Mesendoderm (in vitro differentiated cells): ENCODE results near the gene USPL1.

Experiments
- DNase-seq: peaks from one replicate; pipeline ENCODE4 v3.0.0; 2013
- H2AK5ac ChIP-seq: 2 replicates; pipeline ENCODE4 v1.6.1; 2013; ENCODE audit warnings: low read length, inconsistent platforms
- H2BK120ac ChIP-seq: 2 replicates; pipeline ENCODE4 v1.6.1; 2013; ENCODE audit warnings: low read depth, mild to moderate bottlenecking, low read length, moderate library complexity, mixed read lengths
- H2BK15ac ChIP-seq: replicated peaks from 2 replicates; pipeline ENCODE4 v1.6.1; 2013; ENCODE audit warnings: low read depth, mild to moderate bottlenecking, moderate library complexity
- H2BK5ac ChIP-seq: 2 replicates; pipeline ENCODE4 v1.6.1; 2013; ENCODE audit warnings: low read length, inconsistent platforms
- H3K18ac ChIP-seq: 2 replicates; pipeline ENCODE4 v1.6.1; 2013; ENCODE audit warnings: mild to moderate bottlenecking, low read length, mixed read lengths
- H3K23ac ChIP-seq: one replicate; pipeline ENCODE4 v1.6.1; 2013; ENCODE audit warnings: low read length
- H3K27ac ChIP-seq: 2 replicates; pipeline ENCODE4 v1.5.1; 2013; ENCODE audit warnings: low read depth, mild to moderate bottlenecking, inconsistent platforms, low read length, moderate library complexity
- H3K27me3 ChIP-seq: 2 replicates; pipeline ENCODE4 v1.6.1; 2013; ENCODE audit warnings: low read length, control low read depth, mild to moderate bottlenecking, inconsistent platforms; ENCODE audit not compliant: insufficient read depth, poor library complexity
- H3K36me3 ChIP-seq: 2 replicates; pipeline ENCODE4 v1.6.1; 2013; ENCODE audit warnings: low read length, inconsistent platforms; ENCODE audit not compliant: control insufficient read depth, insufficient read depth
- H3K4ac ChIP-seq: one replicate; pipeline ENCODE4 v1.6.1; 2013; ENCODE audit warnings: low read depth, mild to moderate bottlenecking, low read length, moderate library complexity
- H3K4me1 ChIP-seq: 2 replicates; pipeline ENCODE4 v1.6.1; 2013; ENCODE audit warnings: low read depth, low read length, inconsistent platforms; ENCODE audit not compliant: control insufficient read depth
- H3K4me2 ChIP-seq: 2 replicates; pipeline ENCODE4 v1.6.1; 2013; ENCODE audit warnings: low read length
- H3K4me3 ChIP-seq: 2 replicates; pipeline ENCODE4 v1.5.1; 2013; ENCODE audit warnings: mild to moderate bottlenecking, low read length
- H3K56ac ChIP-seq: one replicate; pipeline ENCODE4 v1.6.1; 2013; ENCODE audit warnings: low read length
- H3K79me1 ChIP-seq: 2 replicates; pipeline ENCODE4 v1.6.1; 2013; ENCODE audit warnings: low read length, inconsistent platforms
- H3K79me2 ChIP-seq: 2 replicates; pipeline ENCODE4 v1.6.1; 2013; ENCODE audit warnings: mild to moderate bottlenecking, low read length; ENCODE audit not compliant: control insufficient read depth, insufficient read depth
- H3K9ac ChIP-seq: 2 replicates; pipeline ENCODE4 v1.6.1; 2013; ENCODE audit warnings: low read length, inconsistent platforms
- H4K5ac ChIP-seq: one replicate; pipeline ENCODE4 v1.6.1; 2013; ENCODE audit warnings: low read length
- H4K8ac ChIP-seq: one replicate; pipeline ENCODE4 v1.6.1; 2013; ENCODE audit warnings: low read depth, mild to moderate bottlenecking, control low read depth, low read length, moderate library complexity
- WGBS: extraction: QIAGEN DNeasy Blood & Tissue Kit; methylation state at CpG from one replicate; pipeline ENCODE4 v1.1.7; 2013; ENCODE audit warnings: low lambda C conversion rate, missing lambda C conversion rate; ENCODE audit not compliant: insufficient coverage; ENCODE audit errors: extremely low coverage; 5-methylcytosine and 5-hydroxymethylcytosine counted together

The USPL1 gene

GRCh38 chr13:30692113-30692512 is 74.4 kb downstream of the USPL1 start:
- H3K27me3 ChIP-seq = no peaks in the 10 kb centered on the region
- H2BK15ac ChIP-seq = no peak overlapping the region
- no peak overlapping the region for H3K4me2 ChIP-seq
- no peak overlapping the region for H3K23ac ChIP-seq
- H3K79me2 ChIP-seq = no peaks in the 10 kb centered on the region
- no peak overlapping the region for H3K56ac ChIP-seq
- H3K9ac ChIP-seq = no peak overlapping the region
- no peak overlapping the region for H2BK5ac ChIP-seq
- no peak overlapping the region for H2BK120ac ChIP-seq
- H3K79me1 ChIP-seq = no peaks in the 10 kb centered on the region
- no peaks in the 10 kb centered on the region for H3K36me3 ChIP-seq
- no peak overlapping the region for H3K4me3 ChIP-seq
- no peaks in the 10 kb centered on the region for H3K4me1 ChIP-seq
- H2AK5ac ChIP-seq = no peak overlapping the region
- H4K5ac ChIP-seq = no peak overlapping the region
- no peak overlapping the region for H3K4ac ChIP-seq
- WGBS = no CpG with 5 or more reads among the region's 1 CpG
- no peak overlapping the region for H3K18ac ChIP-seq
- H3K27ac ChIP-seq = no peak overlapping the region
- no peak overlapping the region for H4K8ac ChIP-seq
- DNase-seq = no peak

- H3K9ac ChIP-seq = no peak overlapping the region
- no peak overlapping the region for H2AK5ac ChIP-seq
- no peak overlapping the region for H4K8ac ChIP-seq
- no peaks in the 10 kb centered on the region for H3K27me3 ChIP-seq
- H3K79me1 ChIP-seq = no peaks in the 10 kb centered on the region
- no peak overlapping the region for H3K4ac ChIP-seq
- H3K79me2 ChIP-seq = no peaks in the 10 kb centered on the region
- H3K27ac ChIP-seq = no peak overlapping the region
- H2BK15ac ChIP-seq = no peak overlapping the region
- H2BK5ac ChIP-seq = no peak overlapping the region
- H2BK120ac ChIP-seq = peak overlapping the region; percentile 13
- no peaks in the 10 kb centered on the region for H3K4me1 ChIP-seq
- H3K36me3 ChIP-seq = no peaks in the 10 kb centered on the region
- H3K23ac ChIP-seq = no peak overlapping the region
- no peak overlapping the region for H3K4me2 ChIP-seq
- no peak overlapping the region for H3K56ac ChIP-seq
- H4K5ac ChIP-seq = no peak overlapping the region
- no CpG with 5 or more reads among the region's 11 CpGs for WGBS
- no peak overlapping the region for H3K18ac ChIP-seq
- DNase-seq = peak; percentile 44
- no peak overlapping the region for H3K4me3 ChIP-seq
These were observed 78.8 kb downstream of the USPL1 start for GRCh38 chr13:30696278-30697176.

GRCh38 chr13:30697177-30697953 is 79.6 kb downstream of the USPL1 start:
- no peaks in the 10 kb centered on the region for H3K4me1 ChIP-seq
- no peaks in the 10 kb centered on the region for H3K27me3 ChIP-seq
- no peak for DNase-seq
- no peak overlapping the region for H2BK5ac ChIP-seq
- H3K79me2 ChIP-seq = no peaks in the 10 kb centered on the region
- H2AK5ac ChIP-seq = no peak overlapping the region
- no peak overlapping the region for H3K27ac ChIP-seq
- no peak overlapping the region for H3K23ac ChIP-seq
- H3K56ac ChIP-seq = no peak overlapping the region
- no peak overlapping the region for H2BK120ac ChIP-seq
- H4K5ac ChIP-seq = no peak overlapping the region
- H3K4ac ChIP-seq = no peak overlapping the region
- H3K4me2 ChIP-seq = no peak overlapping the region
- H2BK15ac ChIP-seq = no peak overlapping the region
- no peak overlapping the region for H3K18ac ChIP-seq
- no peaks in the 10 kb centered on the region for H3K36me3 ChIP-seq
- no CpG with 5 or more reads among the region's 8 CpGs for WGBS
- no peaks in the 10 kb centered on the region for H3K79me1 ChIP-seq
- no peak overlapping the region for H3K9ac ChIP-seq
- H4K8ac ChIP-seq = no peak overlapping the region
- no peak overlapping the region for H3K4me3 ChIP-seq

- no CpG with 5 or more reads among the region's 7 CpGs for WGBS
- H3K79me1 ChIP-seq = no peaks in the 10 kb centered on the region
- DNase-seq = no peak
These were observed 80.3 kb downstream of the USPL1 start for GRCh38 chr13:30697996-30698401.

GRCh38 chr13:30698488-30699005 is 80.8 kb downstream of the USPL1 start:
- no peaks in the 10 kb centered on the region for H3K4me1 ChIP-seq
- no peak for DNase-seq

More at GRCh38 chr13:30697996-30698401, 80.3 kb downstream of the USPL1 start:
- Histone ChIP-seq H3K27me3 (no peaks in the 10 kb centered on the region), H3K18ac (no peak overlapping the region), H3K4me2 (no peak overlapping the region), H3K4me1 (no peaks in the 10 kb centered on the region), H3K27ac (no peak overlapping the region), H2BK5ac (no peak overlapping the region), H3K79me2 (no peaks in the 10 kb centered on the region), H4K8ac (no peak overlapping the region), H3K56ac (no peak overlapping the region), H3K4me3 (no peak overlapping the region), H2AK5ac (no peak overlapping the region), H3K23ac (no peak overlapping the region), H2BK15ac (no peak overlapping the region), H4K5ac (no peak overlapping the region), H2BK120ac (no peak overlapping the region), H3K9ac (no peak overlapping the region), H3K4ac (no peak overlapping the region), H3K36me3 (no peaks in the 10 kb centered on the region)

More at GRCh38 chr13:30698488-30699005, 80.8 kb downstream of the USPL1 start:
- no peaks in the 10 kb centered on the region for H3K79me2 ChIP-seq
- H3K23ac ChIP-seq = no peak overlapping the region
- no CpG with 5 or more reads among the region's 15 CpGs for WGBS
- H3K18ac ChIP-seq = no peak overlapping the region
- H3K27ac ChIP-seq = no peak overlapping the region
- no peak overlapping the region for H4K8ac ChIP-seq
- no peak overlapping the region for H4K5ac ChIP-seq
- no peak overlapping the region for H3K9ac ChIP-seq
- H2AK5ac ChIP-seq = no peak overlapping the region
- no peak overlapping the region for H3K4me3 ChIP-seq
- H3K36me3 ChIP-seq = no peaks in the 10 kb centered on the region
- no peak overlapping the region for H3K4me2 ChIP-seq
- no peak overlapping the region for H3K4ac ChIP-seq
- H3K27me3 ChIP-seq = no peaks in the 10 kb centered on the region
- no peak overlapping the region for H3K56ac ChIP-seq
- no peaks in the 10 kb centered on the region for H3K79me1 ChIP-seq
- no peak overlapping the region for H2BK5ac ChIP-seq
- no peak overlapping the region for H2BK120ac ChIP-seq
- H2BK15ac ChIP-seq = no peak overlapping the region
